Activated T-helper 1 cell treated with anti-CD3 and anti-CD28 coated beads, Interleukin-12 subunit alpha, Interleukin-12 subunit beta, Interleukin-2, Interleukin-4 antibody, amounts not matched to agents 30 ng/mL and 10 ng/mL and 1 ng/mL, durations not matched to agents 14 hours and 24 hours and 36 hours (primary cell): ENCODE data around the gene SARDH. TPM values are rescaled to one million over a fixed set of nuclear protein-coding genes. Genes with fewer than 3 reads are reported as not detected.

ENCODE experiments used
- DNase-seq: peaks from one replicate; pipeline ENCODE4 v3.0.0; 2021; ENCODE audit warnings: low spot score
- H3K27ac Mint-ChIP-seq: one replicate; pipeline ENCODE4 v1.8.0; 2021; ENCODE audit warnings: mild to moderate bottlenecking, mixed read lengths
- H3K27me3 Mint-ChIP-seq: one replicate; pipeline ENCODE4 v1.8.0; 2022; ENCODE audit warnings: mild to moderate bottlenecking, moderate library complexity, mixed read lengths; ENCODE audit not compliant: insufficient read depth
- H3K36me3 Mint-ChIP-seq: one replicate; pipeline ENCODE4 v1.8.0; 2021; ENCODE audit warnings: low read depth, mixed read lengths
- H3K4me1 Mint-ChIP-seq: one replicate; pipeline ENCODE4 v1.8.0; 2021; ENCODE audit warnings: low read depth, mixed read lengths
- H3K4me3 Mint-ChIP-seq: one replicate; pipeline ENCODE4 v1.8.0; 2021; ENCODE audit warnings: mild to moderate bottlenecking, moderate library complexity, mixed read lengths
- H3K9me3 Mint-ChIP-seq: one replicate; pipeline ENCODE4 v1.8.0; 2021; ENCODE audit warnings: mixed read lengths
- intact Hi-C: fragments of 100-400 bp; cut with micrococcal nuclease; formaldehyde crosslinking; loops from one replicate; pipeline ENCODE4 v1.15.1; 2024
- total RNA-seq: library from RNA; stranded (reverse); gene quantifications from 2 replicates; pipeline ENCODE4 v1.2.3, GENCODE V29; 2022

Gene SARDH
- total RNA-seq, 1 donor from 2014 or later = 0.60 TPM

GRCh38 chr9:133780404-133780945, 42.3 kb upstream of the SARDH start:
- Mint-ChIP-seq H3K4me1 (no peaks in the 10 kb centered on the region), H3K27ac (no peak overlapping the region), H3K36me3 (peaks cover under 1% of the 10 kb centered on the region), H3K4me3 (no peak overlapping the region), H3K27me3 (no peaks in the 10 kb centered on the region), H3K9me3 (no peaks in the 10 kb centered on the region)
- DNase-seq = no peak
- intact Hi-C loops = no loop called here

- Mint-ChIP-seq H3K27ac (no peak overlapping the region), H3K9me3 (no peaks in the 10 kb centered on the region), H3K4me3 (no peak overlapping the region), H3K4me1 (no peaks in the 10 kb centered on the region), H3K36me3 (peaks cover 1% of the 10 kb centered on the region), H3K27me3 (no peaks in the 10 kb centered on the region)
- intact Hi-C loops = no loop called here
- no peak for DNase-seq
Measured at GRCh38 chr9:133779516-133780403, 41.6 kb upstream of the SARDH start.

GRCh38 chr9:133779081-133779480, 40.9 kb upstream of the SARDH start:
- DNase-seq = no peak
- H3K27me3 Mint-ChIP-seq = no peaks in the 10 kb centered on the region
- H3K27ac Mint-ChIP-seq = no peak overlapping the region
- H3K4me3 Mint-ChIP-seq = no peak overlapping the region
- H3K4me1 Mint-ChIP-seq = no peaks in the 10 kb centered on the region
- intact Hi-C loops = no loop called here
- peaks cover 1% of the 10 kb centered on the region for H3K36me3 Mint-ChIP-seq
- peaks cover 3% of the 10 kb centered on the region for H3K9me3 Mint-ChIP-seq

GRCh38 chr9:133778336-133779013, 40.3 kb upstream of the SARDH start:
- Mint-ChIP-seq H3K27ac (no peak overlapping the region), H3K27me3 (no peaks in the 10 kb centered on the region), H3K9me3 (peaks cover 9% of the 10 kb centered on the region), H3K4me3 (no peak overlapping the region), H3K4me1 (no peaks in the 10 kb centered on the region), H3K36me3 (peaks cover 1% of the 10 kb centered on the region)
- no peak for DNase-seq
- intact Hi-C loops = no loop called here

- H3K9me3 Mint-ChIP-seq = peaks cover 10% of the 10 kb centered on the region
- intact Hi-C loops = no loop called here
- no peaks in the 10 kb centered on the region for H3K4me1 Mint-ChIP-seq
- H3K4me3 Mint-ChIP-seq = no peak overlapping the region
- no peak overlapping the region for H3K27ac Mint-ChIP-seq
- DNase-seq = no peak
- peaks cover 1% of the 10 kb centered on the region for H3K36me3 Mint-ChIP-seq
- H3K27me3 Mint-ChIP-seq = no peaks in the 10 kb centered on the region
Measured at GRCh38 chr9:133777871-133778270, 39.7 kb upstream of the SARDH start.

GRCh38 chr9:133777068-133777791, 39.1 kb upstream of the SARDH start:
- H3K9me3 Mint-ChIP-seq = peaks cover 10% of the 10 kb centered on the region
- no peak overlapping the region for H3K27ac Mint-ChIP-seq
- H3K4me3 Mint-ChIP-seq = no peak overlapping the region
- H3K27me3 Mint-ChIP-seq = no peaks in the 10 kb centered on the region
- no peaks in the 10 kb centered on the region for H3K4me1 Mint-ChIP-seq
- intact Hi-C loops = no loop called here
- peaks cover 1% of the 10 kb centered on the region for H3K36me3 Mint-ChIP-seq
- DNase-seq = no peak

- H3K27me3 Mint-ChIP-seq = no peaks in the 10 kb centered on the region
- intact Hi-C loops = no loop called here
- H3K9me3 Mint-ChIP-seq = peaks cover 10% of the 10 kb centered on the region
- no peaks in the 10 kb centered on the region for H3K4me1 Mint-ChIP-seq
- no peak overlapping the region for H3K27ac Mint-ChIP-seq
- no peak overlapping the region for H3K4me3 Mint-ChIP-seq
- DNase-seq = no peak
- H3K36me3 Mint-ChIP-seq = peaks cover 1% of the 10 kb centered on the region
Measured at GRCh38 chr9:133775951-133776905, 38.1 kb upstream of the SARDH start.

GRCh38 chr9:133775291-133775690, 37.1 kb upstream of the SARDH start:
- intact Hi-C loops = no loop called here
- Mint-ChIP-seq H3K4me3 (no peak overlapping the region), H3K27ac (no peak overlapping the region), H3K4me1 (no peaks in the 10 kb centered on the region), H3K9me3 (peaks cover 10% of the 10 kb centered on the region), H3K36me3 (peaks cover 1% of the 10 kb centered on the region), H3K27me3 (no peaks in the 10 kb centered on the region)
- no peak for DNase-seq

- no peak overlapping the region for H3K4me3 Mint-ChIP-seq
- no peaks in the 10 kb centered on the region for H3K27me3 Mint-ChIP-seq
- no peaks in the 10 kb centered on the region for H3K4me1 Mint-ChIP-seq
- intact Hi-C loops = no loop called here
- H3K36me3 Mint-ChIP-seq = peaks cover 1% of the 10 kb centered on the region
- DNase-seq = no peak
- H3K9me3 Mint-ChIP-seq = peaks cover 10% of the 10 kb centered on the region
- H3K27ac Mint-ChIP-seq = no peak overlapping the region
Measured at GRCh38 chr9:133774799-133775198, 36.6 kb upstream of the SARDH start.

GRCh38 chr9:133773889-133774655, 35.9 kb upstream of the SARDH start:
- no peak for DNase-seq
- no peaks in the 10 kb centered on the region for H3K4me1 Mint-ChIP-seq
- H3K4me3 Mint-ChIP-seq = no peak overlapping the region
- intact Hi-C loops = no loop called here
- H3K36me3 Mint-ChIP-seq = peaks cover 1% of the 10 kb centered on the region
- H3K9me3 Mint-ChIP-seq = peaks cover 10% of the 10 kb centered on the region
- no peak overlapping the region for H3K27ac Mint-ChIP-seq
- no peaks in the 10 kb centered on the region for H3K27me3 Mint-ChIP-seq

- no peaks in the 10 kb centered on the region for H3K27me3 Mint-ChIP-seq
- no peak for DNase-seq
Measured at GRCh38 chr9:133772581-133772980, 34.4 kb upstream of the SARDH start.

More at GRCh38 chr9:133772581-133772980, 34.4 kb upstream of the SARDH start:
- Mint-ChIP-seq H3K9me3 (peaks cover 10% of the 10 kb centered on the region), H3K4me3 (no peak overlapping the region), H3K36me3 (peaks cover 1% of the 10 kb centered on the region), H3K27ac (no peak overlapping the region), H3K4me1 (no peaks in the 10 kb centered on the region)
- intact Hi-C loops = no loop called here
